Stimulated activated naive CD8-positive, alpha-beta T cell treated with anti-CD3 and anti-CD28 coated beads, Interleukin-15, Interleukin-2, amounts not matched to agents 100 ng/mL and 50 ng/mL, for 24 hours (primary cell): Measurements from ENCODE around the gene COL4A2.

Experiments used
- H3K27ac Mint-ChIP-seq: one replicate; pipeline ENCODE4 v1.8.0; 2021; ENCODE audit warnings: mild to moderate bottlenecking, mixed read lengths
- H3K27me3 Mint-ChIP-seq: one replicate; pipeline ENCODE4 v1.8.0; 2021; ENCODE audit warnings: mixed read lengths
- H3K36me3 Mint-ChIP-seq: one replicate; pipeline ENCODE4 v1.8.0; 2021; ENCODE audit warnings: low read depth, mixed read lengths
- H3K4me1 Mint-ChIP-seq: one replicate; pipeline ENCODE4 v1.8.0; 2021; ENCODE audit warnings: low read depth, mixed read lengths
- H3K4me3 Mint-ChIP-seq: one replicate; pipeline ENCODE4 v1.8.0; 2021; ENCODE audit warnings: mild to moderate bottlenecking, mixed read lengths
- H3K9me3 Mint-ChIP-seq: one replicate; pipeline ENCODE4 v1.8.0; 2021; ENCODE audit warnings: mixed read lengths

COL4A2 gene

GRCh38 chr13:110326263-110326904 lies 19.3 kb downstream of the COL4A2 start:
- H3K36me3 Mint-ChIP-seq, result no peaks in the 10 kb centered on the region
- H3K27me3 Mint-ChIP-seq, result peaks cover 54% of the 10 kb centered on the region
- H3K4me1 Mint-ChIP-seq, result no peaks in the 10 kb centered on the region
- H3K27ac Mint-ChIP-seq, result no peak overlapping the region
- H3K9me3 Mint-ChIP-seq, result no peaks in the 10 kb centered on the region
- H3K4me3 Mint-ChIP-seq, result no peak overlapping the region

GRCh38 chr13:110327051-110327721 lies 20.1 kb downstream of the COL4A2 start:
- no peak overlapping the region for H3K27ac Mint-ChIP-seq
- no peaks in the 10 kb centered on the region for H3K4me1 Mint-ChIP-seq
- H3K27me3 Mint-ChIP-seq, result peaks cover 52% of the 10 kb centered on the region
- H3K9me3 Mint-ChIP-seq, result no peaks in the 10 kb centered on the region
- H3K4me3 Mint-ChIP-seq, result no peak overlapping the region
- H3K36me3 Mint-ChIP-seq, result no peaks in the 10 kb centered on the region

GRCh38 chr13:110328573-110328972 lies 21.5 kb downstream of the COL4A2 start:
- Mint-ChIP-seq H3K36me3 (no peaks in the 10 kb centered on the region), H3K9me3 (no peaks in the 10 kb centered on the region), H3K4me3 (no peak overlapping the region), H3K27ac (no peak overlapping the region), H3K4me1 (no peaks in the 10 kb centered on the region), H3K27me3 (peaks cover 48% of the 10 kb centered on the region)

- Mint-ChIP-seq H3K9me3 (no peaks in the 10 kb centered on the region), H3K27ac (no peak overlapping the region), H3K4me3 (no peak overlapping the region), H3K4me1 (no peaks in the 10 kb centered on the region), H3K36me3 (no peaks in the 10 kb centered on the region), H3K27me3 (peaks cover 45% of the 10 kb centered on the region)
These were observed 22.2 kb downstream of the COL4A2 start for GRCh38 chr13:110329258-110329657.

- Mint-ChIP-seq H3K36me3 (no peaks in the 10 kb centered on the region), H3K27me3 (peaks cover 41% of the 10 kb centered on the region), H3K4me3 (no peak overlapping the region), H3K9me3 (no peaks in the 10 kb centered on the region), H3K27ac (no peak overlapping the region), H3K4me1 (no peaks in the 10 kb centered on the region)
These were observed 22.8 kb downstream of the COL4A2 start for GRCh38 chr13:110329798-110330461.

GRCh38 chr13:110330491-110331011 lies 23.5 kb downstream of the COL4A2 start:
- Mint-ChIP-seq H3K36me3 (no peaks in the 10 kb centered on the region), H3K4me1 (no peaks in the 10 kb centered on the region), H3K4me3 (no peak overlapping the region), H3K27ac (no peak overlapping the region), H3K9me3 (no peaks in the 10 kb centered on the region), H3K27me3 (peaks cover 36% of the 10 kb centered on the region)

- no peaks in the 10 kb centered on the region for H3K4me1 Mint-ChIP-seq
- H3K9me3 Mint-ChIP-seq, result no peaks in the 10 kb centered on the region
- no peak overlapping the region for H3K27ac Mint-ChIP-seq
- no peaks in the 10 kb centered on the region for H3K36me3 Mint-ChIP-seq
- peaks cover 31% of the 10 kb centered on the region for H3K27me3 Mint-ChIP-seq
- H3K4me3 Mint-ChIP-seq, result no peak overlapping the region
These were observed 24.3 kb downstream of the COL4A2 start for GRCh38 chr13:110331362-110331761.

- Mint-ChIP-seq H3K27me3 (peaks cover 23% of the 10 kb centered on the region), H3K4me3 (no peak overlapping the region), H3K27ac (no peak overlapping the region), H3K36me3 (no peaks in the 10 kb centered on the region), H3K4me1 (no peaks in the 10 kb centered on the region), H3K9me3 (no peaks in the 10 kb centered on the region)
These were observed 25.7 kb downstream of the COL4A2 start for GRCh38 chr13:110332750-110333149.

- H3K27ac Mint-ChIP-seq, result no peak overlapping the region
- no peaks in the 10 kb centered on the region for H3K9me3 Mint-ChIP-seq
- peaks cover 27% of the 10 kb centered on the region for H3K27me3 Mint-ChIP-seq
- H3K36me3 Mint-ChIP-seq, result no peaks in the 10 kb centered on the region
- no peak overlapping the region for H3K4me3 Mint-ChIP-seq
- H3K4me1 Mint-ChIP-seq, result no peaks in the 10 kb centered on the region
These were observed 26.8 kb downstream of the COL4A2 start for GRCh38 chr13:110333837-110334236.

- Mint-ChIP-seq H3K36me3 (no peaks in the 10 kb centered on the region), H3K27me3 (peaks cover 28% of the 10 kb centered on the region), H3K4me3 (no peak overlapping the region), H3K4me1 (no peaks in the 10 kb centered on the region), H3K27ac (no peak overlapping the region), H3K9me3 (no peaks in the 10 kb centered on the region)
These were observed 27.2 kb downstream of the COL4A2 start for GRCh38 chr13:110334256-110334655.

GRCh38 chr13:110334841-110335490 lies 27.9 kb downstream of the COL4A2 start:
- Mint-ChIP-seq H3K27me3 (peaks cover 27% of the 10 kb centered on the region), H3K27ac (no peak overlapping the region), H3K4me1 (peaks cover 6% of the 10 kb centered on the region)

GRCh38 chr13:110336108-110336507 lies 29.0 kb downstream of the COL4A2 start:
- Mint-ChIP-seq H3K27me3 (peaks cover 26% of the 10 kb centered on the region), H3K4me3 (no peak overlapping the region), H3K36me3 (no peaks in the 10 kb centered on the region), H3K4me1 (peaks cover 17% of the 10 kb centered on the region), H3K9me3 (no peaks in the 10 kb centered on the region), H3K27ac (no peak overlapping the region)

More at GRCh38 chr13:110334841-110335490, 27.9 kb downstream of the COL4A2 start:
- Mint-ChIP-seq H3K36me3 (no peaks in the 10 kb centered on the region), H3K4me3 (no peak overlapping the region), H3K9me3 (no peaks in the 10 kb centered on the region)

GRCh38 chr13:110336681-110337080 lies 29.6 kb downstream of the COL4A2 start:
- no peaks in the 10 kb centered on the region for H3K9me3 Mint-ChIP-seq
- no peak overlapping the region for H3K27ac Mint-ChIP-seq
- no peak overlapping the region for H3K4me3 Mint-ChIP-seq
- no peaks in the 10 kb centered on the region for H3K36me3 Mint-ChIP-seq
- H3K4me1 Mint-ChIP-seq, result peaks cover 23% of the 10 kb centered on the region
- peaks cover 28% of the 10 kb centered on the region for H3K27me3 Mint-ChIP-seq

- Mint-ChIP-seq H3K36me3 (no peaks in the 10 kb centered on the region), H3K27ac (no peak overlapping the region), H3K4me3 (no peak overlapping the region), H3K27me3 (peaks cover 30% of the 10 kb centered on the region), H3K9me3 (no peaks in the 10 kb centered on the region), H3K4me1 (peaks cover 25% of the 10 kb centered on the region)
These were observed 30.2 kb downstream of the COL4A2 start for GRCh38 chr13:110337247-110337646.
